NOMO-1 (cell line): Measurements from ENCODE around the gene OR51M1.

Source experiments
- DNase-seq, 2 experiments: peaks; one replicate each; lab custom pipeline; 2025; ENCODE audit not compliant: unreplicated experiment in 2 of 2; lab: John Stamatoyannopoulos, UW

The OR51M1 gene

GRCh38 chr11:5380740-5381342 is 2.8 kb upstream of the OR51M1 start:
- DNase-seq = peak in 1 of 2 experiments; percentile 7

- DNase-seq = no peak
These were observed 723 bp downstream of the OR51M1 start for GRCh38 chr11:5384335-5384734.

- DNase-seq = no peak
These were observed 6.6 kb downstream of the OR51M1 start for GRCh38 chr11:5390210-5390609.

- no peak for DNase-seq
These were observed 10.5 kb downstream of the OR51M1 start for GRCh38 chr11:5394091-5394490.

GRCh38 chr11:5398936-5399335 is 15.3 kb downstream of the OR51M1 start:
- no peak for DNase-seq

GRCh38 chr11:5405173-5405572 is 21.6 kb downstream of the OR51M1 start:
- no peak for DNase-seq

- DNase-seq = no peak
These were observed 37.4 kb downstream of the OR51M1 start for GRCh38 chr11:5420993-5421392.

- no peak for DNase-seq
These were observed 38.2 kb downstream of the OR51M1 start, which contains the start of gene OR51Q1 for GRCh38 chr11:5421811-5422210. Gene OR51Q1 (plus strand): TSS chr11:5422111. CDS start chr11:5422201, 90 bp downstream.

- DNase-seq = no peak
These were observed 39.5 kb downstream of the OR51M1 start for GRCh38 chr11:5423131-5423530.

- DNase-seq = no peak
These were observed 57.8 kb downstream of the OR51M1 start, which contains the start of gene OR51I1 for GRCh38 chr11:5441414-5441813. Gene OR51I1 (minus strand): TSS chr11:5441514. CDS start chr11:5441514, 0 bp downstream.
